Neural progenitor cell (in vitro differentiated cells): ENCODE data around the gene PRAC2. TPM values are rescaled to one million over a fixed set of nuclear protein-coding genes. Genes with fewer than 3 reads are reported as not detected.

Source experiments
- DNase-seq: peaks from one replicate; pipeline ENCODE4 v3.0.0-alpha.2; 2016; ENCODE audit warnings: low spot score
- H2AFZ ChIP-seq: fragments of 200-600 bp; sonication (generic); replicated peaks from 2 replicates; pipeline ENCODE4 v1.6.1; 2016; ENCODE audit warnings: antibody characterized with exemption
- H3F3A ChIP-seq: fragments of 200-600 bp; sonication (generic); 2 replicates; pipeline ENCODE4 v1.6.1; 2016; ENCODE audit warnings: antibody characterized with exemption, low read depth
- H3K27ac ChIP-seq: fragments of 200-600 bp; sonication (generic); 2 replicates; pipeline ENCODE4 v1.5.1; 2016; ENCODE audit warnings: mild to moderate bottlenecking
- H3K27me3 ChIP-seq: fragments of 200-600 bp; sonication (generic); 2 replicates; pipeline ENCODE4 v1.6.1; 2016; ENCODE audit warnings: mild to moderate bottlenecking, moderate library complexity
- H3K36me3 ChIP-seq: fragments of 200-600 bp; sonication (generic); 2 replicates; pipeline ENCODE4 v1.5.1; 2016
- H3K4me1 ChIP-seq: fragments of 200-600 bp; sonication (generic); 2 replicates; pipeline ENCODE4 v1.6.1; 2016; ENCODE audit warnings: mixed run types
- H3K4me2 ChIP-seq: fragments of 200-600 bp; sonication (generic); 2 replicates; pipeline ENCODE4 v1.6.1; 2016
- H3K4me3 ChIP-seq: fragments of 200-600 bp; sonication (generic); 2 replicates; pipeline ENCODE4 v1.5.1; 2016
- H3K79me2 ChIP-seq: fragments of 200-600 bp; sonication (generic); 2 replicates; pipeline ENCODE4 v1.6.1; 2016; ENCODE audit warnings: low read depth
- H3K9ac ChIP-seq: fragments of 200-600 bp; sonication (generic); 2 replicates; pipeline ENCODE4 v1.6.1; 2016
- H3K9me3 ChIP-seq: fragments of 200-600 bp; sonication (generic); 2 replicates; pipeline ENCODE4 v1.5.1; 2016; ENCODE audit warnings: low read depth
- H4K20me1 ChIP-seq: fragments of 200-600 bp; sonication (generic); 2 replicates; pipeline ENCODE4 v1.6.1; 2016; ENCODE audit warnings: low read depth
- H3K27ac Mint-ChIP-seq: 3 replicates; pipeline ENCODE4 v1.8.0; 2021; ENCODE audit warnings: mixed read lengths
- H3K27me3 Mint-ChIP-seq: 2 replicates; pipeline ENCODE4 v1.8.0; 2022; ENCODE audit warnings: low read depth, mild to moderate bottlenecking, inconsistent platforms, moderate library complexity, mixed read lengths; ENCODE audit not compliant: insufficient read depth
- H3K36me3 Mint-ChIP-seq: 3 replicates; pipeline ENCODE4 v1.8.0; 2021; ENCODE audit warnings: mixed read lengths
- H3K4me1 Mint-ChIP-seq: 3 replicates; pipeline ENCODE4 v1.8.0; 2021; ENCODE audit warnings: mixed read lengths
- H3K4me3 Mint-ChIP-seq: 3 replicates; pipeline ENCODE4 v1.8.0; 2021; ENCODE audit warnings: mild to moderate bottlenecking, moderate library complexity, mixed read lengths
- H3K9me3 Mint-ChIP-seq: 3 replicates; pipeline ENCODE4 v1.8.0; 2020; ENCODE audit warnings: mixed read lengths
- CTCF ChIP-seq: fragments of 200-600 bp; sonication (generic); IDR thresholded peaks from 2 replicates; pipeline ENCODE4 v1.5.1; 2017; ENCODE audit warnings: antibody characterized with exemption, mild to moderate bottlenecking
- EZH2 ChIP-seq: fragments of 200-600 bp; sonication (generic); IDR thresholded peaks from 2 replicates; pipeline ENCODE4 v1.6.1; 2017; ENCODE audit warnings: antibody characterized with exemption, mild to moderate bottlenecking, moderate library complexity
- EZH2phosphoT487 ChIP-seq: fragments of 200-600 bp; sonication (generic); IDR thresholded peaks from 2 replicates; pipeline ENCODE4 v1.6.1; 2017; ENCODE audit warnings: antibody characterized with exemption
- total RNA-seq: library from RNA; depleted of rRNA; stranded (reverse); fragments of >200 nt; gene quantifications from 2 replicates; pipeline ENCODE4 v1.2.3, GENCODE V29; 2015; ENCODE audit warnings: low replicate concordance

Gene PRAC2
- total RNA-seq, 1 donor from 2014 or later: not detected

- no peak overlapping the region for H3K27ac Mint-ChIP-seq
- Histone ChIP-seq H3K27ac (no peak overlapping the region), H3K4me3 (no peak overlapping the region), H3F3A (peaks cover 6% of the 10 kb centered on the region), H3K27me3 (peaks cover 100% of the 10 kb centered on the region), H3K4me1 (peaks cover 6% of the 10 kb centered on the region), H3K79me2 (no peaks in the 10 kb centered on the region), H3K4me2 (no peak overlapping the region), H3K9me3 (no peaks in the 10 kb centered on the region), H3K36me3 (no peaks in the 10 kb centered on the region), H4K20me1 (peaks cover 30% of the 10 kb centered on the region), H2AFZ (no peak overlapping the region), H3K9ac (no peak overlapping the region)
- H3K36me3 Mint-ChIP-seq: no peaks in the 10 kb centered on the region
- no peak for TF ChIP-seq EZH2
- TF ChIP-seq CTCF: no peak
- TF ChIP-seq EZH2phosphoT487: no peak
- no peaks in the 10 kb centered on the region for H3K4me1 Mint-ChIP-seq
- H3K4me3 Mint-ChIP-seq: no peak overlapping the region
- peaks cover 3% of the 10 kb centered on the region for H3K9me3 Mint-ChIP-seq
- H3K27me3 Mint-ChIP-seq: peaks cover 67% of the 10 kb centered on the region
- DNase-seq: no peak
Observed at GRCh38 chr17:48759288-48759687, 36.3 kb downstream of the PRAC2 start.

GRCh38 chr17:48760411-48760810 is 37.4 kb downstream of the PRAC2 start:
- H3K9ac ChIP-seq: no peak overlapping the region
- H3K4me2 ChIP-seq: no peak overlapping the region
- peaks cover 100% of the 10 kb centered on the region for H3K27me3 ChIP-seq
- Mint-ChIP-seq H3K27me3 (peaks cover 56% of the 10 kb centered on the region), H3K4me1 (no peaks in the 10 kb centered on the region), H3K9me3 (peaks cover 2% of the 10 kb centered on the region), H3K4me3 (no peak overlapping the region), H3K36me3 (no peaks in the 10 kb centered on the region), H3K27ac (no peak overlapping the region)
- no peaks in the 10 kb centered on the region for H3K36me3 ChIP-seq
- H4K20me1 ChIP-seq: peaks cover 20% of the 10 kb centered on the region
- H3F3A ChIP-seq: peaks cover 2% of the 10 kb centered on the region
- DNase-seq: no peak
- TF ChIP-seq CTCF (no peak), EZH2phosphoT487 (no peak), EZH2 (no peak)
- no peak overlapping the region for H2AFZ ChIP-seq
- no peak overlapping the region for H3K4me3 ChIP-seq
- H3K4me1 ChIP-seq: no peaks in the 10 kb centered on the region
- no peaks in the 10 kb centered on the region for H3K9me3 ChIP-seq
- H3K79me2 ChIP-seq: no peaks in the 10 kb centered on the region
- H3K27ac ChIP-seq: no peak overlapping the region

- H3K27me3 ChIP-seq: peaks cover 100% of the 10 kb centered on the region
- no peak overlapping the region for H3K4me3 Mint-ChIP-seq
Observed at GRCh38 chr17:48761114-48761513, 38.1 kb downstream of the PRAC2 start.

More at GRCh38 chr17:48761114-48761513, 38.1 kb downstream of the PRAC2 start:
- Mint-ChIP-seq H3K9me3 (no peaks in the 10 kb centered on the region), H3K27ac (no peak overlapping the region), H3K27me3 (peaks cover 50% of the 10 kb centered on the region), H3K4me1 (no peaks in the 10 kb centered on the region), H3K36me3 (no peaks in the 10 kb centered on the region)
- Histone ChIP-seq H3K4me2 (no peak overlapping the region), H3K36me3 (no peaks in the 10 kb centered on the region), H2AFZ (no peak overlapping the region), H3K9ac (no peak overlapping the region), H3K4me3 (no peak overlapping the region), H3K79me2 (no peaks in the 10 kb centered on the region), H4K20me1 (peaks cover 13% of the 10 kb centered on the region), H3K4me1 (no peaks in the 10 kb centered on the region), H3K9me3 (no peaks in the 10 kb centered on the region), H3F3A (no peaks in the 10 kb centered on the region), H3K27ac (no peak overlapping the region)
- DNase-seq: no peak
- TF ChIP-seq EZH2phosphoT487 (no peak), EZH2 (no peak), CTCF (no peak)
